PC-3 (cell line): ENCODE results near the gene DOP1B. TPM values are rescaled to one million over a fixed set of nuclear protein-coding genes. Genes with fewer than 3 reads are reported as not detected.

Source experiments
- ATAC-seq: fragments of 200-7000 bp; cut with Tn5 transposase; 2 replicates; pipeline ENCODE4 v1.9.1; 2020; ENCODE audit warnings: mild to moderate bottlenecking, moderate library complexity
- BruUV-seq: library from RNA; stranded (reverse); fragments of 400-500 nt; replicated peaks from 2 replicates; lab custom pipeline; 2021; lab: Mats Ljungman, UMichigan
- CTCF ChIA-PET: fragments of 300-600 bp; sonication (Branson Sonifier 250); formaldehyde crosslinking; loops from one replicate; lab custom pipeline; 2022; ENCODE audit warnings: antibody characterized with exemption; lab: Charles Lee
- POLR2A ChIA-PET: fragments of 300-600 bp; sonication (Branson Sonifier 250); formaldehyde crosslinking; loops from one replicate; lab custom pipeline; 2022; ENCODE audit warnings: antibody characterized with exemption; ENCODE audit not compliant: unreplicated experiment; lab: Charles Lee
- DNase-seq: peaks from one replicate; pipeline ENCODE4 v3.0.0-alpha.2; 2015
- H2AFZ ChIP-seq: fragments of 300-600 bp; sonication (generic); 2 replicates; pipeline ENCODE4 v1.6.0; 2016; ENCODE audit warnings: antibody characterized with exemption, low read length
- H3F3A ChIP-seq: fragments of 300-600 bp; sonication (generic); one replicate; pipeline ENCODE4 v1.6.0; 2017; ENCODE audit warnings: antibody characterized with exemption, low read length, control low read depth, mild to moderate bottlenecking; ENCODE audit not compliant: unreplicated experiment
- H3K27ac ChIP-seq: fragments of 300-600 bp; sonication (generic); 2 replicates; pipeline ENCODE4 v1.5.1; 2016; ENCODE audit warnings: mild to moderate bottlenecking, low read length
- H3K27me3 ChIP-seq: fragments of 300-600 bp; sonication (generic); 2 replicates; pipeline ENCODE4 v1.6.1; 2016; ENCODE audit warnings: low read length, mixed read lengths
- H3K36me3 ChIP-seq: fragments of 300-600 bp; sonication (generic); 2 replicates; pipeline ENCODE4 v1.6.1; 2016; ENCODE audit warnings: low read depth, mixed run types, low read length, mixed read lengths
- H3K4me1 ChIP-seq: fragments of 300-600 bp; sonication (generic); 2 replicates; pipeline ENCODE4 v1.5.1; 2016; ENCODE audit warnings: low read length; ENCODE audit not compliant: insufficient read depth
- H3K4me2 ChIP-seq: fragments of 300-600 bp; sonication (generic); 2 replicates; pipeline ENCODE4 v1.6.0; 2016; ENCODE audit warnings: low read length
- H3K4me3 ChIP-seq: fragments of 300-600 bp; sonication (generic); 2 replicates; pipeline ENCODE4 v1.5.1; 2016; ENCODE audit warnings: mild to moderate bottlenecking, low read length, mixed read lengths
- H3K79me2 ChIP-seq: fragments of 300-600 bp; sonication (generic); 2 replicates; pipeline ENCODE4 v1.6.1; 2017; ENCODE audit warnings: low read length, mixed read lengths
- H3K9ac ChIP-seq: fragments of 300-600 bp; sonication (generic); 2 replicates; pipeline ENCODE4 v1.6.0; 2016; ENCODE audit warnings: mild to moderate bottlenecking, low read length
- H3K9me2 ChIP-seq: fragments of 300-600 bp; sonication (generic); replicated peaks from 2 replicates; pipeline ENCODE4 v1.6.1; 2016; ENCODE audit warnings: mixed run types, low read length, mixed read lengths
- H3K9me3 ChIP-seq: fragments of 300-600 bp; sonication (generic); 2 replicates; pipeline ENCODE4 v1.6.1; 2016; ENCODE audit warnings: low read length, mixed read lengths
- H4K20me1 ChIP-seq: fragments of 300-600 bp; sonication (generic); 2 replicates; pipeline ENCODE4 v1.6.1; 2016; ENCODE audit warnings: low read length, mixed read lengths
- EZH2 ChIP-seq: fragments of 300-600 bp; sonication (generic); IDR thresholded peaks from one replicate; pipeline ENCODE4 v1.6.1; 2017; ENCODE audit warnings: antibody characterized with exemption, mild to moderate bottlenecking, low read length; ENCODE audit not compliant: unreplicated experiment
- EZH2phosphoT487 ChIP-seq: fragments of 300-600 bp; sonication (generic); IDR thresholded peaks from 2 replicates; pipeline ENCODE4 v1.6.1; 2018; ENCODE audit warnings: mild to moderate bottlenecking, antibody characterized with exemption, low read length, borderline replicate concordance
- intact Hi-C: fragments of 100-400 bp; cut with micrococcal nuclease; formaldehyde crosslinking; loops from 2 replicates; pipeline ENCODE4 v1.9.0; 2023
- total RNA-seq: library from RNA; depleted of rRNA; stranded (reverse); fragments of >200 nt; gene quantifications from 2 replicates; pipeline ENCODE4 v1.2.3, GENCODE V29; 2014
- TF ChIP-seq, protein P1 (sequence below): fragments of 300-600 bp; sonication (generic); conservative IDR thresholded peaks from 2 replicates; pipeline ENCODE4 v1.5.1; 2017; ENCODE audit warnings: antibody characterized with exemption, low read depth, mild to moderate bottlenecking, low read length

DOP1B gene
- total RNA-seq, 1 experiment from 2014 or later, result 7.0 TPM

DNA sequence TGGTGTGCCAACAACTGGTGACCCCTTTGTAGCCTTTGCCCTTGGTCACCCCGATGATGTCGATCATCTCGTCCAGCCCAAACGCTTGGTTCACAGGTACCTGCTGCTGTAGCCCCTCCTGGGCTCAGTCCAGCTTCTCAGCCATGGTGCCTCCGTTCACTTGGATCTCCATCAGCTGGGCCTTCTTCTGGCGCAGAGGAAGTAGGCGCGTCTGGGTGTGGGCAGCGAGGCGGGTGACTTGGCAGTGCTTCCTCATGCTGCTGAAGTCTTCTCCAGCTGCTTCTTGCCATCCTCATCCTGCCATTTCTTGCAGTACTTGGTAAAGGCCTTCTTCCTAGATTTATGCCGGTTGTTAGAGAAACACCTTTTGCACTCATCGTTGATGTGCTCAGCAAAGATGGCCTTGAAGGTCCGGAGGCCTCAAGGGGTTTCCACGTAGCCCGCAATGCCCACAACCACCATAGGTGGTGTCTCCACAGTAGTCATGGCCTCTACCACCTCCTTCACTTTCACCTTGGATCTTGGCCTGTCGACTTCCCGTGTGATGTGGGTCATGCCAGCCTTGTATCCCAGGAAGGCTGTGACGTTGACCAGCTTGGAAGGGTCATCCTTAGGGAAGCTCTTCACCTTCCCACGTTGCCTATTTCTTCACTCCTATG is 13.0 kb downstream of the DOP1B start:
- no peaks in the 10 kb centered on the region for H3K9me2 ChIP-seq
- POLR2A ChIA-PET, result no interaction called here
- DNase-seq, result no peak

DNA sequence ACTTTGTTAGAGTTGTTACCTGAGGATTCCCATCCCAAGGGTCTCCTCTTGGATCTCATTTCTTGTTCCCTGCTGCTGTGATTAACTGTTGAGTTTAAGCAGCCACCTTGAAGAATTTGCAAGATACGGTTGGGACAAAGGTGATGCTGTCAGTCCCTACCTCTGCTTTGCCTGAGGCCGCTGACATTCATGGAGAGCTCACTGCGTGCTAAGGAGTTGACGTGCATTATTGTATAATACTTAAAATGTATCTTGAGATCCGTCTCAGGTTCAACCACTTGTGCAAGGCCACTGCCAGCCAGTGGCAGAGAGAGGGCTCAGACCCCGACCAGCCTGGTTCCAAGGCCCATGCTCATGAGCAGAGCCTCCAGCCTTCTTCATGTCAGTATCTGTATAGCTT is 14.2 kb downstream of the DOP1B start:
- no peak for ATAC-seq
- Histone ChIP-seq H3K9ac (no peak overlapping the region), H3K27ac (no peak overlapping the region), H3K9me2 (no peaks in the 10 kb centered on the region), H2AFZ (no peak overlapping the region), H4K20me1 (no peaks in the 10 kb centered on the region), H3K27me3 (no peaks in the 10 kb centered on the region), H3K4me2 (no peak overlapping the region), H3K79me2 (no peaks in the 10 kb centered on the region), H3K36me3 (peaks cover 5% of the 10 kb centered on the region; the same call in 1 of the 2 replicates), H3K4me3 (no peak overlapping the region), H3K9me3 (no peaks in the 10 kb centered on the region), H3F3A (no peaks in the 10 kb centered on the region), H3K4me1 (no peaks in the 10 kb centered on the region)
- ChIA-PET CTCF (no interaction called here), POLR2A (no interaction called here)
- DNase-seq, result no peak
- no peak for TF ChIP-seq EZH2
- TF ChIP-seq, protein P1, sequence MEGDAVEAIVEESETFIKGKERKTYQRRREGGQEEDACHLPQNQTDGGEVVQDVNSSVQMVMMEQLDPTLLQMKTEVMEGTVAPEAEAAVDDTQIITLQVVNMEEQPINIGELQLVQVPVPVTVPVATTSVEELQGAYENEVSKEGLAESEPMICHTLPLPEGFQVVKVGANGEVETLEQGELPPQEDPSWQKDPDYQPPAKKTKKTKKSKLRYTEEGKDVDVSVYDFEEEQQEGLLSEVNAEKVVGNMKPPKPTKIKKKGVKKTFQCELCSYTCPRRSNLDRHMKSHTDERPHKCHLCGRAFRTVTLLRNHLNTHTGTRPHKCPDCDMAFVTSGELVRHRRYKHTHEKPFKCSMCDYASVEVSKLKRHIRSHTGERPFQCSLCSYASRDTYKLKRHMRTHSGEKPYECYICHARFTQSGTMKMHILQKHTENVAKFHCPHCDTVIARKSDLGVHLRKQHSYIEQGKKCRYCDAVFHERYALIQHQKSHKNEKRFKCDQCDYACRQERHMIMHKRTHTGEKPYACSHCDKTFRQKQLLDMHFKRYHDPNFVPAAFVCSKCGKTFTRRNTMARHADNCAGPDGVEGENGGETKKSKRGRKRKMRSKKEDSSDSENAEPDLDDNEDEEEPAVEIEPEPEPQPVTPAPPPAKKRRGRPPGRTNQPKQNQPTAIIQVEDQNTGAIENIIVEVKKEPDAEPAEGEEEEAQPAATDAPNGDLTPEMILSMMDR, result no peak
- TF ChIP-seq EZH2phosphoT487, result no peak
- BruUV-seq, result no TSS peak
- intact Hi-C loops, result no loop called here

More for the DNA sequence above, 13.0 kb downstream of the DOP1B start:
- Histone ChIP-seq H3K4me2 (no peak overlapping the region), H3K4me1 (peaks cover under 1% of the 10 kb centered on the region; the same call in 1 of the 2 replicates), H3K36me3 (peaks cover 5% of the 10 kb centered on the region; the same call in 1 of the 2 replicates), H3K27ac (no peak overlapping the region), H3K27me3 (no peaks in the 10 kb centered on the region), H2AFZ (no peak overlapping the region), H4K20me1 (no peaks in the 10 kb centered on the region), H3F3A (no peaks in the 10 kb centered on the region), H3K9me3 (no peaks in the 10 kb centered on the region), H3K79me2 (no peaks in the 10 kb centered on the region), H3K9ac (no peak overlapping the region), H3K4me3 (no peak overlapping the region)
- intact Hi-C loops, result no loop called here
- no peak for ATAC-seq
- CTCF ChIA-PET, result no interaction called here
- TF ChIP-seq, protein P1, result peak; percentile 23; the same call in 1 of the 2 replicates
- no peak for TF ChIP-seq EZH2phosphoT487
- TF ChIP-seq EZH2, result no peak
- BruUV-seq, result no TSS peak

DNA sequence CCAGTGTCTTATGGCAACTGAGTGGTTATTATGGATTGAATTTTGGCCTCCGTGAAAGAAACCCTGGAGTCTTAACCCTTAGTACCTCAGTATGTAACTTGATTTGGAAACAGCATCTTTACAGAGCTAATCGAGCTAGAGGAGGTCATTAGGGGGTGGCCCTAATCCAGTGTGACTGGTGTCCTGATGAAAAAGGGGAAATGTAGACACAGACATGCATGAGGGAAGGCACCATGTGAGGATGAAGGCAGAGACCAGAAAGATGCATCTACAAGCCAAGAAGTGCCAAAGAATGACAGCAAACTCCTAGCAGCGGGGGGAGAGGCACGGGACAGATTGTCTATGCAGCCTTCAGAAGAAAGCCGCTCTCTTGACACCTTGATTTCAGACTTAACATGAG is 14.7 kb downstream of the DOP1B start:
- Histone ChIP-seq H3K27ac (no peak overlapping the region), H4K20me1 (no peaks in the 10 kb centered on the region), H3K4me2 (no peak overlapping the region), H3K4me1 (no peaks in the 10 kb centered on the region), H3F3A (no peaks in the 10 kb centered on the region), H3K27me3 (no peaks in the 10 kb centered on the region), H3K9me3 (no peaks in the 10 kb centered on the region), H2AFZ (no peak overlapping the region), H3K79me2 (no peaks in the 10 kb centered on the region), H3K4me3 (no peak overlapping the region), H3K9ac (no peak overlapping the region), H3K36me3 (peaks cover 5% of the 10 kb centered on the region; the same call in 1 of the 2 replicates), H3K9me2 (no peaks in the 10 kb centered on the region)
- POLR2A ChIA-PET, result no interaction called here
- ATAC-seq (no peak), DNase-seq (no peak)
- CTCF ChIA-PET, result no interaction called here
- intact Hi-C loops, result no loop called here
- TF ChIP-seq, protein P1, result no peak
- TF ChIP-seq EZH2phosphoT487 (no peak), EZH2 (no peak)
- no TSS peak for BruUV-seq
